AG04450 (cell line): ENCODE measurements around the gene FLT1. TPM values are rescaled to one million over a fixed set of nuclear protein-coding genes. Genes with fewer than 3 reads are reported as not detected.

ENCODE experiments used
- CTCF ChIA-PET: fragments of 300-600, 350-600 bp; formaldehyde crosslinking; extraction: SDS; loops from one replicate; lab custom pipeline; 2022; ENCODE audit warnings: antibody characterized with exemption, inconsistent platforms; lab: Charles Lee
- POLR2A ChIA-PET: fragments of 350-600 bp; formaldehyde crosslinking; extraction: SDS; loops from one replicate; lab custom pipeline; 2021; ENCODE audit warnings: antibody characterized with exemption, inconsistent platforms; lab: Yijun Ruan, JAX
- DNase-seq: peaks from one replicate; pipeline ENCODE4 v3.0.0-alpha.2; 2011; ENCODE audit warnings: low read depth, low spot score
- H3K27ac ChIP-seq: one replicate; pipeline ENCODE4 v1.5.1; 2012; ENCODE audit warnings: low read depth, low read length, control low read depth
- H3K27me3 ChIP-seq: one replicate; pipeline ENCODE4 v1.6.0; 2012; ENCODE audit warnings: low read length; ENCODE audit not compliant: control insufficient read depth, insufficient read depth
- H3K4me3 ChIP-seq: 2 replicates; pipeline ENCODE4 v1.5.1; 2011; ENCODE audit warnings: mild to moderate bottlenecking, low read depth, low read length, control low read depth
- H3K9me3 ChIP-seq: 2 replicates; pipeline ENCODE4 v1.5.1; 2012; ENCODE audit warnings: low read length; ENCODE audit not compliant: control insufficient read depth, insufficient read depth
- polyA plus RNA-seq: library from polyadenylated mRNA; depleted of rRNA; stranded (reverse); fragments of >200 nt; gene quantifications from 2 replicates; pipeline ENCODE4 v1.2.3, GENCODE V29; 2011
- TF ChIP-seq, protein P1 (sequence below): IDR thresholded peaks from 2 replicates; pipeline ENCODE4 v1.5.1; 2011; ENCODE audit warnings: low read depth, low read length, control low read depth, inconsistent platforms

The FLT1 gene
- polyA plus RNA-seq, 1 experiment: 2.4 TPM

DNA sequence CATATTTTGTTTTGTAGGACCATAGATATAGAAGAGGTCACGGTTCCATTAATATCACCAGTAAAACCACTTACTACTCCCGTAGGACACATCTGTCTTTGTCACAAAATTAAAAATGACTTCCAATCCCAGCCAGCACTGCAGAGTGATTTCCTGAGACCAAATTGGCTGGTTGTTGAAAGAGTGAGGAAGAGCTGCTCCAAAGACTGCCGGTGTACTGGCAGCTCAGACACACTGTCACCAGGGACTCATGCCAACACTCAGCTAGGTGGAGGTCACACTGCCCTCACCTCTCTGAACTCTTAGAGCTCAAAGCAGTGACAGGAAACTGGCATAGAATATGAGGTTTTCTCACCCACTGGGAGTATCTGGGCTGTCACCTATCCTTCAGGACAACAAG is 52.1 kb downstream of the FLT1 start:
- POLR2A ChIA-PET: interaction anchor here (0.5 kb wide), 1 partner anchor 8 kb away, joined by 3 read pairs; no protein-coding TSS in a partner anchor
- no peak overlapping the region for H3K27ac ChIP-seq
- 0 out of 2 replicates have a peak, but pooled peaks cover 3% of the 10 kb centered on the region for H3K9me3 ChIP-seq
- TF ChIP-seq, protein P1, sequence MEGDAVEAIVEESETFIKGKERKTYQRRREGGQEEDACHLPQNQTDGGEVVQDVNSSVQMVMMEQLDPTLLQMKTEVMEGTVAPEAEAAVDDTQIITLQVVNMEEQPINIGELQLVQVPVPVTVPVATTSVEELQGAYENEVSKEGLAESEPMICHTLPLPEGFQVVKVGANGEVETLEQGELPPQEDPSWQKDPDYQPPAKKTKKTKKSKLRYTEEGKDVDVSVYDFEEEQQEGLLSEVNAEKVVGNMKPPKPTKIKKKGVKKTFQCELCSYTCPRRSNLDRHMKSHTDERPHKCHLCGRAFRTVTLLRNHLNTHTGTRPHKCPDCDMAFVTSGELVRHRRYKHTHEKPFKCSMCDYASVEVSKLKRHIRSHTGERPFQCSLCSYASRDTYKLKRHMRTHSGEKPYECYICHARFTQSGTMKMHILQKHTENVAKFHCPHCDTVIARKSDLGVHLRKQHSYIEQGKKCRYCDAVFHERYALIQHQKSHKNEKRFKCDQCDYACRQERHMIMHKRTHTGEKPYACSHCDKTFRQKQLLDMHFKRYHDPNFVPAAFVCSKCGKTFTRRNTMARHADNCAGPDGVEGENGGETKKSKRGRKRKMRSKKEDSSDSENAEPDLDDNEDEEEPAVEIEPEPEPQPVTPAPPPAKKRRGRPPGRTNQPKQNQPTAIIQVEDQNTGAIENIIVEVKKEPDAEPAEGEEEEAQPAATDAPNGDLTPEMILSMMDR: no peak
- no peak for DNase-seq
- CTCF ChIA-PET: no interaction called here
- H3K27me3 ChIP-seq: peaks cover 2% of the 10 kb centered on the region
- H3K4me3 ChIP-seq: no peak overlapping the region

DNA sequence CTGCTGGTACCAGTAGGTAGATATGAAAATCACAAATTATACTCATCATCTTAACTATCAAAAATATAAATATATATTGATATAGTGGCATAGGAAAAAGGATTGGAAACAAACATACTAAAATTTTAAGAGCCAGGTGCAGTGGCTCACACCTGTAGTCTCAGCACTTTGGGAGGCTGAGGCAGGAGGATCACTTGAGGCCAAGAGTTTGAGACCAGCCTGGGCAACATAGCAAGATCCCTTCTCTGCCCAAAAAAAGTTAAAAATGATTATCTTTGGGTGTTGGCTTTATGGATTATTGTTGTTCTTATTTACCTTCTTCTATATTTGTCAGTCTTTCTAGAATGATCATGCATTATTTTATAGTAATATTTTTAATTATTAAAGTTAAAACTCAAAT is 53.4 kb downstream of the FLT1 start:
- Histone ChIP-seq H3K4me3 (no peak overlapping the region), H3K27ac (no peak overlapping the region), H3K9me3 (0 out of 2 replicates have a peak, but pooled peaks cover 3% of the 10 kb centered on the region), H3K27me3 (peaks cover 2% of the 10 kb centered on the region)
- TF ChIP-seq, protein P1: no peak
- POLR2A ChIA-PET: no interaction called here
- CTCF ChIA-PET: no interaction called here
- DNase-seq: no peak

DNA sequence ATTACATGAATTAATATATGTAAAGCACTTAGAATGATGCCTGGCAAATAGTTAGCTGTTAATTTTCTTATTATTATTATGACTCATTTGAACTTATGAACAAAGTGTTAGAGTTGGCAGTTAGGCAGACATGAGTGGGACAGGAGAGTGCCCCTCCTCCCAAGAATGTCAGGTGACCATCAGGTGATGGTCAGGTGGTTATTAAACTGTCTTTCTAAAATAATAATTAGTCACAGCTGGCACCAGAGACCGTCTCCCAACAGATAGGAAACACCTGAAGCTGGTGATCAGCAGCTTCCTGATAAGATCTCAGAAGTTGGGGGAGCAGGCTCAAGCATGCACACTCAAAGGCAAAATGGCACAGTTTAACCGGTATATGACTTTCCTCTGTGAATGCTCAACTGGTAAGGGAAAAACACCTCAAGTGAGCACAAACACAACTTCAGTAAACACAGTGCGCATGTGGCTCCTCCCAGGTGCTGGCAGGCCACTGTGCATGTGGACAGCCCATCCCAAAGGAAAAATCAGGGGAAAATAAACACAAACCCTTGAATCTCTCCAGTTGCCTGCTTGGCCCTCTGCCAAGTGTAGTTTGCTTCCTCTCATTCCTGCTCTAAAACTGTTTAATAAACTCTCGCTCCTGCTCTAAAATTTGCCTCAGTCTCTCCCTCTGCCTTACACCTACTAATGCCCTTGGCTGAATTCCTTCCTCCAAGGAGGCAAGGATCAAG is 54.0 kb downstream of the FLT1 start:
- no peak overlapping the region for H3K4me3 ChIP-seq
- ChIA-PET CTCF (no interaction called here), POLR2A (no interaction called here)
- no peak overlapping the region for H3K27ac ChIP-seq
- DNase-seq: no peak
- H3K9me3 ChIP-seq: 0 out of 2 replicates have a peak, but pooled peaks cover 3% of the 10 kb centered on the region
- TF ChIP-seq, protein P1: no peak
- peaks cover 2% of the 10 kb centered on the region for H3K27me3 ChIP-seq

- POLR2A ChIA-PET: no interaction called here
- Histone ChIP-seq H3K27ac (no peak overlapping the region), H3K9me3 (no peaks in the 10 kb centered on the region), H3K27me3 (peaks cover 2% of the 10 kb centered on the region), H3K4me3 (no peak overlapping the region)
- CTCF ChIA-PET: no interaction called here
- TF ChIP-seq, protein P1: no peak
- no peak for DNase-seq
Observed at GRCh38 chr13:28438598-28439334, 56.2 kb downstream of the FLT1 start.

GRCh38 chr13:28438067-28438466 is 56.9 kb downstream of the FLT1 start:
- no peak for DNase-seq
- CTCF ChIA-PET: no interaction called here
- TF ChIP-seq, protein P1: no peak
- H3K4me3 ChIP-seq: no peak overlapping the region
- no peak overlapping the region for H3K27ac ChIP-seq
- no peaks in the 10 kb centered on the region for H3K9me3 ChIP-seq
- POLR2A ChIA-PET: no interaction called here
- peaks cover 2% of the 10 kb centered on the region for H3K27me3 ChIP-seq
